Activated T-helper 1 cell treated with Interleukin-2 at 50 U/mL for 16 hours (primary cell): ENCODE measurements around the gene FLNA.

Source experiments
- DNase-seq: peaks from one replicate; pipeline ENCODE4 v3.0.0-alpha.2; 2020; ENCODE audit warnings: low read depth

FLNA gene

DNA sequence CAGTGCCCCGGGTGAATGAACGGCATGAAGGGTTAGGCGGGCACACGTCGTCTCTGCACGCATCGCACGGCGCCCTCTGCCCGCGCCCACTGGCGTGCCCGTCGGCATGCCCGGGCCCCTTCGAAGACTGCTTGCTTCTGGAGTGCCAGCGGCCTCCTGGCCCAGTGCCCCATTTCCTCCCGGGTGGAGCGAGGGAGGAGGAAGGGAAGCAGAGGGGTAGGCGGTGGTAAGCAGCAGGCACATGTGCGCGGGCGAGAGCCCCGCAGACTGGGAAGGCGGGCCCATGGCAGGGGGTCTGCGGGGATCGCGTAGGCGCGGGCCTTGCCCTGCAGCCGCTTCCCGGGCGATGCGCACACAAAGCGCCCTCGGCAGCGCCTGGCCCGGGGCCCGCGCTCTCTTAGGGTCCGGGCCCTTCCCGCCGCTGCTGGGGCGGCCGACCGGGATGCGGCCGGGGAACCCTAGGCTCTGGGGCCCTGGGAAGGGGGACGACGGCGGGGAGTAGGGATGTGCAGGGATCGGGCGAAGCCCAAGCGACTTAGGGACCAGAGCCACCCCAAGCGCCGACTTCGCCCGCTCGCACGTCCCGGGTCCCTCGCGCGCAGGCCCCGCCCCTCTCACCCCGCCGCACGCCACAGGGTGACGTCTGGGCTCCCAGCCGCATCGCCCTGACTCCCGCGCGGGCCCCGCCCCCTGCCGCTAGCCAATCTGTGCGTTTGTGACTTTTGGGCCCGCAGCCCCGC is 3.8 kb upstream of the FLNA start:
- DNase-seq = peak; percentile 33

DNA sequence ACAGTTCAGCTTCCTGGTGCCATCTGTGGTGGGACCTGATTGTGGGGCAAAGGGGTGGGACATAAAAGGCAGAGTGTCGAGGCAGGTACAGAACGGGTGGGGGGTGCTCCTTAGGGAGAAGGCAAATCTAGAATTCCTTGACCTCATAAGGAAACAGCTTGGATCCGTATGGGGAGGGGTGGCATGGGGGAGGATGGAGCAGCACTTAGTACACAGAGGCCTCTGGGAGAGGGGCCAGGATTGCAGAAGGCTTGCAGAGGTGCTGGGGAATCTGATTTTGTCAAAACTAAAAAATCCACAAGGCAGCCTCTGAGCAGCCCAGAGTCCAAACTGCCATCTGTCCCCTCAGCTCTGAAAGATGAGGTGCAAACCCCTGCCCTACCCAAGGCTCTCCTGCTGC is 2.3 kb upstream of the FLNA start:
- no peak for DNase-seq

DNA sequence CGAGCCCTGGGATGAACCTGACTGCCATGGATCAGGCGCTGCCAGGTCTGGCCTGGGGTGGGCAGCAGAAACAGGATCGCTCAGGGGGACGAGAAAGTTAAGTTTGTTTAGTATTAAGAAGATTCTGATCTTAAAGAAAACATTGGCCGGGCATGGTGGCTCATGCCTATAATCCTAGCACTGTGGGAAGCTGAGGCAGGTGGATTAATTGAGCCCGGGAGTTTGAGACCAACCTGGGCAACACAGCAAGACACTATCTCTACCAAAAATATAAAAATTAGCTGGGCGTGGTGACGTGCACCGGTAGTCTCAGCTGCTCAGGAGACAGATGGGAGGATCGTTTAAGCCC is 696 bp upstream of the FLNA start:
- DNase-seq = no peak

DNA sequence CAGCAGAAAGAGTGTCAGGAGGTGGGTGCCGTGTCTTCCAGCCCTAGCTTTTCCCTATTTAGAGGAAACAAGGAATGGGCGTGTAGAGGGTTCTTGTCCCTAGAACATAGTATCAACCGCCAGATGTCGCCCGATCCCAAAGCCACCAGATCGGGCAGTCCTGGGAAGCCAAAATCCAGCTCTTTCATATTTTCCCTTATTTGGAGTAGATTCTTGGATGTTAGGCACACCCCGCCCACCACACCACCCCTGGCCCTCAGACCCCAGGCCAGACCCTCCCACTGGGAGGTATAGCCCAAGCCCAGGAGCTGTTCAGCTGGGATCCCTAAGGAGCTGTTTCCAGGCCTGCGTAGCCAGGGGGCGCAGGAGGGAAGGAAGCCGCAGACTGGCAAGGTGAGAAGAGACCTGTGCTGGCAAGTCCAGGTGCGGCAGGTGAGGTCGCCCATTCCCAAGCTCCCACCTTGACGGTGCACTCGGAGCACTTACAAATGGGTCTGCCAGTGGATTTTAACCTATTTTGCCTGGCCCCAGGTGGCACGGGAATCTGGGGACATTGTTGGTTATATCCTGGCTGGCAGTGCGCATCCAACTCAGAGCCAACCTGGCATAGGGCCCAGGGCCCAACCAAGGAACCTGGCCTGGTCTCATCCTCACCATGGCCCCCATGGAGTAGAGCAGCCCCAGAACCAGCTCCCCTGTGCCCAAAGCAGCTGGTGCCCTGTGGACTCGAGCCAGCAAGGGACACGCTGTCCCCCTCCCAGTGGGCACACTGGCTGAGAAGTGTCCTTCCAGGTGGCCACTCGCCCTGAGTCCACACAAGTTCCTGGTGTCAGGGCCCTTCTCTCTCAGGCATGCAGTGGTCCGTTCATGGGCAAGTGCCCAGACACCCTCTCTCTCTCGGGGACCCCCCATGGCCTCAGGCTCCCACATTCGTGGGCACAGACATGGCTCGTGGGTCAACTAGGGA is 811 bp downstream of the FLNA start:
- no peak for DNase-seq

DNA sequence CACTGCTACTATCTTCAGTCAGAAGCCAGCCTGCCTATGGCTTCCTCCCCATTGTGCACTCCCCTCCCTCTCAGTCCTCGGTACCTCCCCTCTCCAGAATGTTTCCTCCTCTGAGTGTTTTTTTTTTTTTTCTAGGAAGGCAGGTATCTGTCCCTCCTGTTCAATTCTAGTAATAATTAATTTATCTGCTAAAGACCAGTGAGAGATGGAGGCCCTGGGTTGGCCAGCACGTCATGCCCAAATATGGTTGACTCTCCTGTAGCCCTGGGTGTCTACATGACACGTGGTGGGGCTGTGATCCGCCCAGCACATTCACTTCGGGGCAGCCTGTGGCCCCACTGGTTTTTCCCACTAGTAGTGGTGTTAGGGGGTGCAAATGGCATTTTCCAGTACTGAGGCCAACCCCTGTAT is 1.8 kb downstream of the FLNA start:
- DNase-seq = no peak

DNA sequence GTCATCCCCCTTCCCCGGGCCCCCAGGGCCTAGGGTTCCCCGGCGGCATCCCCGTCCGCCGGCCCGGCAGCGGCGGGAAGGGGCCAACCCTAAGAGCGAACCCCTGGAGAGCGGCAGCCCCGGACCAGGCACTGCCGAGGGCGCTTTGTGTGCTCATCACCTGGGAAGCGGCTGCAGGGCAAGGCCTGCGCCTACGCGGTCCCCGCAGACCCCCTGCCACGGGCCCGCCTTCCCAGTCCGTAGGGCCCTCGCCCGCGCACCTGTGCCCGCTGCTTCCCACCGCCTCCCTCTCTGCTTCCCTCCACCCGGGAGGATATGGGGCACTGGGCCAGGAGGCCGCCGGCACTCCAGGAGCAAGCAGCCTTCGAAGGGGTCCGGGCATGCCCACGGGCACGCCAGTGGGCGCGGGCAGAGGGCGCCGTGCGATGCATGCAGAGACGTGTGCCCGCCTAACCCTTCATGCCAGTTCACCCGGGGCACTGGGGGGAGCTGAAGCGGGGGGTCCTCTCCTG is 2.6 kb downstream of the FLNA start:
- no peak for DNase-seq

DNA sequence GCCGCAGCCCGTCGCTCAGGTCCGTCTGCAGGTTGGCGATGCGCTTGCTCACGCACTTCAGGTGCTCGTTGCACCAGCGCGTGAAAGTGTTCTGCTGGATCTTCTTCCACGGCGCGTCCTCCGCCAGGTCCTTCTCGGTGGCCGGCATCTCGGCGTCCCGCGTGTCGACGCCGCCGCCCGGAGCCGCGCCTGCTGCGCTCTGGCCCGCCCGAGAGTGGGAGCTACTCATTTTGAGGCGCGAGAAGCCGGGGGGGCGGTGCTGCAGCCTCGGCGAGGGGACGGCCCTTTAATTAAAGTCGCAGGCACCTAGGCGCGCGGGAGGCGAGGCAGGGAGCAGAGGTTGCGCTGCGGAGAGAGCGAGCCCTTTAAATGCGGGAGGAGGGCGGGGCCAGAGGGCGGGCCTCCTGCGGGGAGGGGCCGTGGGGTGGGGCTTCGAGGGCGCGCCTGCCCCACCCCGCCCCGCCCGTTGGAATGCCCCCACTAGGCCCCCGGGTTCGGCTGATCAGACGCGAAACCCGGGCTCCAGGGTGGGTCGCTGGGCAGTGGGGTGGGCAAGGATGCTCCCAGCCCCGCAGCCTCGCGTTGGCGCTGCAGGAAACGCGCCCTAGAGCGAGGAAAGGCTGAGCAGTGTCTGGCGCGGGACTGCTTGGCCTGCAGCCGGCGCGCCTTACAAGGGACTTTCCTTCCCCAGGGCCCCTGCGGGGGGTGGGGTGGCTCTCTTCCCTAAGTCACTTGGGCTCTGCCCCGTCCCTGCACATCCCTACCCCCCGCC is 3.2 kb downstream of the FLNA start:
- DNase-seq = peak; percentile 85

DNA sequence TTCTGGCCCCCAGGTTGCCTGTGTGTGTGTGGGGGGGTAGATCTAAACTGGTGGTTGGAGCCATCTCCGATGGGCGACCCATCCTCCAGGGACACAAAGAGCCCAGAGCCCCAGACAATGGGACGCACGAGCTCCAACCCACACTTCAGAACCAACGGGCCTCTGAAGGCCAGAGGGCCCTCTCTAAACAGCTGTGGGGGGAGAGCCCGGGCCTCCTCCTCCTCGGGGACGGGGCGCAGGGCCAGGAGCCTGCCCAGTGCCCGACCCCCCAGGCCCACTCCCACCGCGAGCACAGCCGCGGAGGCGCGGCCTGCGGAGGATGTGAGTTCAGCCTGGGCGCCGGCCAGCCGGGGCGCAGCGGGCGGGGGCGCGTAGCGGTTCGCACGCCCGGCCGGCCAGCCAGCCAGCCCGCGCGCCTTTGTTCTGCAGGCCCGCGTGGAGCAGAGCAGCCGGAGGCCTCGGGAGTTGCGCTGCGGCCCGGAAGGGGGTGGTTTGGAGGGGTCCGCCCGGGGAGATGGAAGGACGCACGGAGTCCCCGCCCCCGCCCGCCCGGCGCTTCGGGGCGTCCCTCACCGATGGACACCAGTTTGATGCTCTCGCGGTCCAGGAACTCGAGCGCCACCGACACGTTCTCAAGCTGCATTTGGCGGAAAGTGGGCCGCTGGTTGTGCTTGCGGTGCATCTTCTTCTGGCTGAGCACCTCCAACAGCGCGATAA is 4.0 kb downstream of the FLNA start:
- no peak for DNase-seq

DNA sequence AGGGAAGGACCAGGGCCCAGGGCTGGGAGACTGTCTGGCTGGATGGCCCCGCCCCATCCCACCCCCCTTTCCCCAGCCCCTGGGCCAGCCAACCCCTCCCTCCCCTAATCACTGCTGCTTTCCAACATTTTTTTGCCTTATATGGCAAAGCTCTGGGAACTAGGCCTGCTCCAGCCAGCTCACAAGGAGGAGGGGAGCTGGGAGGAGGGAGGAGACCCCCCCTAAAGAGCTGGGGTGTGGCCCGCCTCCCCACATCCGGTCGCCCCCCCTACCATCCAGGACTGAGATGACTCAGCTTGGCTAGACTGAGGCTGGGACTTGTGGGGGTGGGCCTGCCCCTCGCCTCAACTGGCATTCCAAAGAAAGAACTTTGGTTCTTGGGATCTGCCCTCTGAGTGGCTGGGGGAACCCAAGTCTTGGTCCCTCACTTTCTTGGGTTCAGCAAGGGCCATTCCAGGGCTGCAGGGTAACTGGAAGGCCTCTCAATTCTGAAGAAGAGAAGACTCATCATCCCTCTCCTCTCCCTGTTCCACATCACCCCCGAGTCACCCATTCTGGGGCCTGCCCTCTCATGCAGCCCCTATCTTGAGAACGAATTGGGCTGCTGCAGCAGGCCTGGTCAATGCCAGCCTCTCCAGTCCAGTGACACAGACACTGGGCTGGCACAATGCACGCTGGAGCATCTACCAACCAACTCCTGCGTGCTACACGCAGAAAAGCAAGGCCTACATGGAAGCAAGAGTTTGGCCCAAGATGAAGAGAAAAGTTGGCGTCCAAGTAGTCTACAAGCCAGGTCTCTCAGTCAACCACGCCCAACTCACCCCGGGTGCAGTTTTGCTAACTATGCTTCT is 4.8 kb downstream of the FLNA start:
- peak; percentile 64 for DNase-seq

DNA sequence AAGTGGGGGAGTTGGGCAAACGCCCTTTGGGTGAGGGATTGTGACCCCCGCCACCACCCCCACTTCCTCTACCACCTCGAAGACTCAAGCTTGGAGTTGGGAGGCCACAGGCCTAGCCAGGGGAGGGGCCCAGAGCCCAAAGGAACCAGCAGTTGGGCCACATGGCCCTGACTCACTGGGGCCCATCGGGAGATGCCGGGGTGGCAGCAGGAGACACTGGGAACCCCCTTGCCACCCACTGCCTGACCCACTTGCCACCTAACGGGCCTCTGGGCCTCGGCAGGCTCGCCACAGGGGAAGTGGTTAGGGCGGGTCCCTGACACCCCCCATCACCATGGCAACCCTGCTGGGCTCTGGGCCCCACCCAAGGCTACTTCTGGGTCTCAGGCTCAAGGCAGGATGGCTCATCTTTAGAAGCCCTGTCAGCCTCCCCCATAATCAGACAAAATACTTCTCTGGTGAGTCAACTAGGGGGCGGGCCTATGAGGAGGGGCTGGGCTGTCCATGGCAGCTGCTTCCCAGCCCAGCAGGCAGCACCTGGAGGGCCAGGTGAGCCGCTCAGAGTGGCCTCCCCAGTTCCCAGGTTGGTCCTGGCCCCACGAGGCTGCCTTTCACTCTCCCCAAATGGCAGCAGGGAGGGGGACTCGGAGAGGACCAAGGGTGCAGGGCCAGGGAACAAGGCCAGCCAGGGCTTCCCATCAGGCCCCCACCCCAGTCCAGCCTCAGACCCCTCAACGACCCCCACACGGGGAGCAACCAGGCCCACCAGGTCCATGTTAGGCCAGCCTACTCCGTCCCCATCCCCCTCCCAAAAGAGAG is 5.6 kb downstream of the FLNA start:
- DNase-seq = peak; percentile 87

DNA sequence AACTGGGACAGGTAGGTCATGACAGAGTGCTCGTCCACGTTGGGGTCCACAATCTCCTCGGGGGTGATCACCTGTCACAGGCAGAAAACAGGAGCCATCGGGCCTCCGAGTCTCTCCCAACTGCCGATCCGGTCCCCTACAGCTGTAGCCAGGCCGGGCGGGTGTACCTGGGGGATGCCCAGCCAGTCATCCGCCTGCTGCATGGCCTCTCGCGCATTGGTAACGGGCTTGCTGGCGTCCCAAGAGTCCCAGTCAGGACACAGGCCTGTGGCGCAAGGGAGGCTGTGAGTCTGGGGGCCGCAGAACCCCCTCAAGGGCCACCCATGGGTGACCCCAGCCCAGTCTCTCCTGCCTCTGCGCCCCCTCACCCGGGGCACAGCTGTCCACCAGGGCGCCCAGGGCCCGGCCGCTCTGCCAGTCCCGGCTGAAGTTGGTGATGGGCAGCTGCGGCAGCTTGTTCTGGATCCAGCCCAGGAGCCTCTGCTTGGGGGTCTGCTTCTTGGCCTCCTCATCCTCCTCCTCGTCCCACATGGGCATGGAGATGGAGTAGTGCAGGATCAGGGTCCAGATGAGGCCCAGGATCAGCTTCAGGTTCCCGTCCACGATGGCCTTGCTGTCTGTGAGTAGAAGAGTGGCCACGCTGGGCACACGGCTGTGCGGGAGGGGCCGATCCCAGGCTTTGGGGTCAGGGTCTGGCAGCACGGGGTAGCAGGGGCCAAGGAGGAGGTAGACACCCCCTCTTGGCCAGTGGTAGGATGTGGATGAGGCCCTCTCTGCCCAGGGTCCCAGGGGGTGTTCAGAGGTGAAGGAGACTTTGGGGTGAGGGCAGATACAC is 6.7 kb downstream of the FLNA start:
- no peak for DNase-seq

DNA sequence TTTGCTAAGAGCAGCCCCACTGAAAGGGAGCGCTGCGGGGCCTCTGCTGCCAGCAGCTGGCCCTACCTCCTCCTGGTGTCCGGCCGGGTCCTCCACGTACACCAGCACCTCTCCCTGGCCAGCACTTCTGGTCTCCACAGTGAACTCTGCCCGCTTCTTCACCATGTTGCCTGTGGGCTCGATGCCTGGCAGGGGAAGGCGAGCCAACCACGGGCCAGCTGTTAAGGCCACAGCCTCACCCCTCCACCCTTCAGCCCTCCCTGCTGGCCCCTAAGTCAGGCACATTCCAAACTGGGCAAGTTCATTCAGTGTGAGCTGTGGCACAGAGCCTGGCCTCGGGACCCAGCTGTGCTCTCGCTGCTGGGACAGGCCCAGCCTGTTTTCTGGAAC is 7.8 kb downstream of the FLNA start:
- DNase-seq = no peak

DNA sequence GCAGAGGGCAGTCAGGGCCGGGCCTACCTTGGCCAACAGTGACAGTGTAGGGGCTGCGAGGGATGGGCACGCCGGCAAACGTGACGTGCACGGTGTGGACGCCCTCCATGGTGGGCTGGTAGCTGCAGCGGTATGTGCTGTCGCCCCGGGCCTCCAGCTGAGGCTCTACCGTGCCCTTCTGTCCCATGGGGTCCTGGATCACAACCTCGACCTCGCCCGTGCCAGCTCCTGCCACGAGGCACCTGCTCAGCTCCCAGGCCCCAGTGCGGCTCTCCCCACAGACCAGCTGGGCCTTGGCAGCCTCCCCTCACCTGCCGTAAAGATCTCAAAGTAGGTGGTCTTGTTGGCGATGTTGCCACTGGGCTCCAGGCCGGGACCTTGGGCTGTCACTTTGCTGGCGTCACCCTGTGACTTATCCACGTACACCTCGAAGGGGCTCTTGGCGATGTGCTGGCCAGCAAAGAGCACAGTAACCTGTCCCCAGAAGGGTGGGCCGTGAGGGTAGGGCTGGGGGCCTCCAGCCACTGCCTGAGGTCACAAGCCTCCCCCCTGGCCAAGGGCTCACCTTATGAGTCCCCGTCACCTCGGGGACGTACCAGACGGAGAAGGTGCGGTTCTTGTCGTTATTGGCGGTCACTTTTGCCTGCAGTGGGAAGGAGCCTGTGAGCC is 8.3 kb downstream of the FLNA start:
- DNase-seq = no peak

DNA sequence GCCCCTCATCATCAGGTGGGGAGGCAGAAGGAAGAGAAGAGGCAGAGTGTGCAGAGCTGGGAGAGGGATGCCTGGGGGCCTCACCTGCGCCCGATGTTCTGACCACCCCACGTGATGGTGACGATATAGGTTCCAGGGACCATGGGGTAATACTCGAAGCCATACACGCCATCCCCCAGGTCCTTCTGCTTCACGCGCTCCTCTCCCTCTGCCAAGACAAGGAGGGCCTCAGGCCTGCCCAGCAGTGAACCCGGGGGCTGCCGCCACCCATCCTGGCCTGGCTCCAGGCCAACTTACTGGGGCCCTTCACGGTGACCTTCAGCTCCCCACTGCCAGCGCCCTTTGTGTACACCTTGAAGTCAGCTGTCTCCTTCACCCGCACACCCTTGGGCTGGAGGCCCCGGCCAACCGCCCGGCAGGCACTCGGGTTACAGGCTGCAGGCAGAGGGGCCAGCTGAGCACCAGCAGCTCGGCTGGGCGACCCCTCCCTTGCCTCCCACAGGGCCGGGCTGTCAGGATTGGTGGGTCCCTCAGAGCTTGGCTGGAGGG is 9.3 kb downstream of the FLNA start:
- no peak for DNase-seq

DNA sequence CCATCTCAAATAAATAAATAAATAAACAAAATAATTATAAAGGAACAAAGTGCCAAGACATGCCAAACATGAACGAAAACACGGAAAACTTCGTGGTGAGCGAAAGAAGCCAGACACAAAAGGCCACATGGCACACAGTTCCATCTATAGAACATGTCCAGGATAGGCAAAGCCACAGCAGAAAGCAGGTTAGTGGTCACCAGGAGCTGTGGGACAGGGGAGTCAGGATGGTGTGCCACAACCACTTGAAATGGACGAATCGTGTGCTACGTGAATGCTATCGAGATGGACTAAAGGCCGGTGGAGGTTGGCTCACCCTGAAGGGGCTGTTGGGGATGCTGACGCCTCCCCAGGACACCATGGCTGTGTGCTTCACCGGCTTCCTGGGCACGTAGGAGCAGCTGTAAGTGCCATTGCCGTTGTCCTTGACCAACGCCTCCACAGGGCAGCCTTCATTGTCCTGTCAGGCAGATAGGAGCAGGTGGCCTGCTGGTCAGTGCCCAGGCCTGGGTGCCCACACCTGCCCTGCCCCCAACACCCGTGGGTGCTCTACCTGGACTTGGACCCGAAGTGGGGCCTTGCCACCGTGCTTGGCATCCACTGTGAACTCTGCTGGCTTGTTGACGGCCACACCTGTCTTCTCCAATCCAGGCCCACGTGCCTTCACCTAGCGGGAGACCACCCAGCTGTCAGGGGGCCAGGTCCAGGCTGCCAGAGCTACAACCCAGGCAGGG is 10.6 kb downstream of the FLNA start:
- no peak for DNase-seq

DNA sequence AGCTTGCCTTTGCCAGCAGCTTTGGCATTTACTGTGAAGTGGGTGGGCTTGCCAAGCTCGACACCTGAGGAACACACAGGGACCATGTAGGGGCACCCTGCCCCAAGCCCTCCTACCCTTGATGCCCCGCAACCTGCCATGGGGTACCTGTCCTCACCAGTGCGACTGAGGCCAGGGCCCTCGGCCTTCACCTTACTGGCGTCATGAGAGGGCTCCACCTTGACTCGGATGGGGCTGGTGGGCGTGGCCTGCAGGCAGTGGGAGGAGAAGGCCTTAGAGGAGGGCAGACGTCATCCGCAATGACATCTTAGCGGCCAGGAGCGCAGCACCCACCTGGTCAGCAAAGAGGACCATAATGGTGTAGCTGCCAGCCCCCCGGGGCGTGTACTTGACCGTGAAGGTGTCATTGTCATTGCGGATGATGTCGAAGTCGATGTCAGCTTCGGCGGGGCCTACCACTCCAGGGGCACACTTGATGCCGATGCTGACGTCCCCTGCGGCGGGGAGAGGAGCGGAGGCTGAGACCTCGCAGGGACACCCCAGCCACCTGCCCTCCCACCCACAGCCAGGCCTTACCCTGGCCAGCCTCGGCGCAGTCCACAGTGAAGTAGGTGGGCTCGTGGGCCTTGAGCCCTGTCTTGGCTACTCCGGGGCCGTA is 12.2 kb downstream of the FLNA start:
- DNase-seq = no peak

DNA sequence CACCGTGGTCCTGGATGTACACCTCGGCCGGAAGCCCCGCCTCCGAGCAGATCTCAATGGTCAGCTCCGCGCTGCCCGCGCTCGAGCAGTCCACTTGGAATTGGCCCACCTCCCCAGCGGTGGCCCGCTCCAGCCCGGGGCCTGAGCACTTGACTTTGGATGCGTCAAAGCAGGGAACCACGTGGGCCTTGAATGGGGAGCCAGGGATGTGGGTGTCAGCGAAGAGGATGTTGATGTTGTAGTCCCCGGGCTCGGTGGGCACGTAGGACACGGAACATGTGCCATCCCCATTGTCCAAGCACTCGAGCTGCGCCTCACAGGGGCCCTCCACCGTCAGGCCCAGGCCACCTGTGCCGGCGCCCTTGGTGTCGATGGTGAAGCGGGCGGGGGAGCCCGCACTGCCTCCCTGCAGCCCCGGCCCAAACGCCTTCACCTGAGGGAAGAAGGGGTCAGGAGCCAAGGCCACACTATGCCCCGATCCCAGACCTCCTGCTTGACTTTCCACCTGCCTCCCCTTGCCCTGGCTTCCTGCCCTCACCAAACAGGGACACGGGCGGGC is 14.2 kb downstream of the FLNA start:
- no peak for DNase-seq
